SHP77 (cell line): ENCODE results near the gene UNC13C.

Experiments
- DNase-seq, 2 experiments: peaks; one replicate each; lab custom pipeline; 2025; lab: John Stamatoyannopoulos, UW

UNC13C gene

DNA sequence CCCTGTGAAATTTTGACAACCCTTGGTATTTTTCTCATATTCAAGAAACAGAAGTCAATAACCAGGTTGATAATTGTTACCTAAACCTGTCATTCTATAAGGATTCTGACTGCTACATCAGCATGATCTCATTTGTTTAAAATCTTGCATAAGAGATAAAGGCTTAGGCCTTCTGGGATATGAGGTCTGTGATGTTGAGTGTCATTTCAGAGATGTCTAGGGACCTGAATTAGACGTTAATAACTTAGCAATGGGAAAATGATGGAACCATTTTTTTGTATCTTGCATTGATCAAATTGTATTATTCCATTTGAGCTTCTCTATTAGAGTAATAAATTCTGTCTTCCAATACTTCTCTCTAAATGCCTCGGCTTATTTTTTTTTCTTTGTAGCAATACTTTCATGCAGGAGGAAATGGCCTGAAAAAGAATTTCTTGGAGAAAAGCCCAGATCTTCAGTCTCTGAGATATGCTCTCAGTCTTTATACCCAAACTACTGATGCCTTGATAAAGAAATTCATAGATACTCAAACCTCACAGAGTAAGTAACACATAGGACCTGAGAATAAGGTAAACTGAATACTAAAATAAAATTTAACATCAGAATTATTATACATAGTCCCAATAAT is 589.3 kb downstream of the UNC13C start:
- DNase-seq, result no peak

DNA sequence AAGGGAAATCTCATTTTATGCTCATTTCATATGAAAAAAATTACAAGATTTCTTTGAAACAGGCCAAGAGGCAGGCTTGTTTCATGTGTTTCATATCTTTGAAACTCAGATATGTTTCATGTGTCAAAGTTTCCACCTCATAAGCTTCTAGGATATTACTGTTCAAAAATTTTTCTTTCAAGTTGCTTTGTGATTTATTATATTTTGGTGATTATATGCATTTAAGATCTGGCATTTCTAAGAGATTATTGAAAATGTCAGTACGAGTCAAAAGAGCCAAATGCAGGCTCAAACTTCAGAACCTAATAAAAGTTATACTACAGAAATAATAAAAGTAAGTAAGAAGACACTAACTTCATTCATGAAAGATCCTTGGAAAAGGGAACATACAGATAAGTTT is 590.1 kb downstream of the UNC13C start:
- no peak for DNase-seq

- DNase-seq, result no peak
Observed at GRCh38 chr15:54571576-54571975, 593.3 kb downstream of the UNC13C start.

DNA sequence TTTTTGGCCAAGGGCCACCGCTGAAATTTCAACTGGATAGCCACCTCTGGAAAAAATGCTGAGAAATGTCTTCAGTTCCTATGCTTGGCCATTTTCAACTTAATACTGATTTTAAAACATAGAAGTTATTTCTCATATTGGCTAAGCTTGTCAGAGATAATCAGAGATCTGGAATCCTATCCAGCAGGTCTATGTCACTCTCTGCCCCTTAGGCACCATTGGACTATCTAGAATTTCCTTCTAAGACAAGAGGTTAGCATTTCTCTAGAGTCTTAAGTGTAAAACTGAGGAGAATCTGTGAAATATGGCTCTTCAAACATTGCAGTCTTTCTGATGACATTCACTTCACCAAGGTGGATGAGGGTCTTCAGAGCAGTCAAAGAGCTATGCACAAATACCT is 597.3 kb downstream of the UNC13C start:
- DNase-seq, result no peak

GRCh38 chr15:54576298-54576935 is 598.2 kb downstream of the UNC13C start:
- DNase-seq, result no peak

- DNase-seq, result no peak
Observed at GRCh38 chr15:54577476-54578250, 599.4 kb downstream of the UNC13C start.

- no peak for DNase-seq
Observed at GRCh38 chr15:54579855-54580254, 601.6 kb downstream of the UNC13C start.

DNA sequence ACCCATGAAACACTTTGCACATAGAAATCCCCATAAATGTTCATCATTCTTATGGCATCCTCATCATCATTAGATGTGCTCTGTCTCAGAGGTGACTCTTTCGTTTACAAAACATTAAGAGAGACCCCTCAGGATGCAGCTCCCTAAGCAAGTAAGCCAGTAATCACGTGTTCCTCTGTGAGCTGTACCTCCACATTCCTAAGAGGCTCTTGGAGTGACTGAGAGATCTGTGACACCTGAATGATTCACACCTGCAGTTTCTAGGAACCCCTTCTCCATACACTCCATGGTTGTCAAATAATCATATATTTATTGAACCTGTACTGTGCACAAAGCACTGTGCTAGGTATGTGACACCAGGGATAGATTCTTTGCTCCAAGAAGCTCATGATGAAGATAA is 602.4 kb downstream of the UNC13C start:
- DNase-seq, result no peak

DNA sequence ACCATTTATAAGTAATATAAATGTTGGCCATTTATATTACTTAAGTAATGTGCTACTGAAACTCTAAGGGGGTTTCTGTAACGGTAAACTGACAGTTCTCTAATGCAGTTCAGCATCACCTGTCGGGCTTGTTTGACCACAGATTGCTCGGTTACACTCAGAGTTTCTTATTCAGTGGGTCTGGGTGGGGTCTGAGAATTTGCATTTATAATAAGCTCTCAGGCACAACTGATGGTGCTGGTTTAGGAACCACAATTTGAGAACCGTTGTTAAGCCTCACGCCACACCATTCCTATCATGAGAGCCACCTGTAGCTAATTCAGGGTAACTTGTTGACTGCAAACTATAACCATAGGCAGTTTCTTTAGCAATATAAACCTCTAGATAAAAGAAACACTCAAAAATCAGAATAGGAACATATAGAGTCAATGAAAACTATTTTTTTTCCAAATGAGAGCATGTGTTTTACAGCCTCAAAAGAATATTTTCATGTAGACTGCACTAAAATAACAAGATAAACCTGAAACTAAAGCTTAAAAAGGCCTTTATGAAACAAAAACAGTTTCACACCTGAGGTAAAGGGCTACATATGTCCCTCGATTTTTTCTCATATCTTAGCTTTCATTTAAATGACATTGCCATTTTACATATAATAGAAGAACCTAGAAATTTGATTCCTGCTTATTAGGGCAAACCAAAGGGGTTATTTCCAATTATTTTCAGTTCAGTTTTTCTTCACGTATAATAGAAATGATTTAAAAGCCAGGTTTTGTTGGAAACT is 604.8 kb downstream of the UNC13C start:
- DNase-seq, result no peak

- DNase-seq, result no peak
Observed at GRCh38 chr15:54585063-54585462, 606.8 kb downstream of the UNC13C start.

DNA sequence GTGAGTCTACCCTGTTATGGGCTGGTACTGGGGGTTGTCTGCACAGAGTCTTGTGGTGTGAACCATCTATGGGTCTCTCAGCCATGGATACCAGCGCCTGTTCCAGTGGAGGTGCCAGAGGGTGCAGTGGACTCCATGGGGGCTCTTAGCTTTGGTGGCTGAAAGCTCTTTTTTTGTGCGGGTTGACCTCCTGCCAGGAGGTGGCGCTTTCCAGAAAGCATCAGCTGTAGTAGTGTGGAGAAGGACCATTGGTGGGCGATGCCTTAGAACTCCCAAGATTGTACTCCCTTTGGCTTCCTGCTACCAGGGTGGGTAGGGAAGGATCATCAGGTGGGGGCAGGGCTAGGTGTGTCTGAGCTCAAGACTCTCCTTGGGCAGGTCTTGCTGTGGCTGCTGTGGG is 615.9 kb downstream of the UNC13C start:
- no peak for DNase-seq

GRCh38 chr15:54599386-54599785 is 621.1 kb downstream of the UNC13C start:
- no peak for DNase-seq

GRCh38 chr15:54605043-54605442 is 626.8 kb downstream of the UNC13C start:
- no peak for DNase-seq

DNA sequence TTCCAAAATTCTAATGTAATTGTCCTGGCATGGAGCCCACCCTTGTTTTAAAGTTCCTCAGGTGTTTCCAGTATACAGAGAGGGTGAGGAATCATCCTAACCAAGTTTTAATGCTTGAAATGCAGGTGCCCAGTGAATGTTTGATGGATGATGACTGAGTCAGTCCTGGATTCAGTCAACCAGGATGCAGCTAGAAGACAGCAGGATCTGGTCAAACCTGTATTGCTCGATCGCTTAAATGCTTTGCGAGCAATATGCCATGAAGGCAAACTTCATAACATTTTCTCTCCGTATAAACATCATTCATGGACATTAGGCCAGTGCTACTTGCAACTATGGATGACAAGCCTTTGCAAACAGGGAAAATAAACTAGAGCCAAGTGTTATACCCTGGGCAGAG is 627.3 kb downstream of the UNC13C start:
- DNase-seq, result no peak

- DNase-seq, result no peak
Observed at GRCh38 chr15:54608876-54609835, 630.9 kb downstream of the UNC13C start.

DNA sequence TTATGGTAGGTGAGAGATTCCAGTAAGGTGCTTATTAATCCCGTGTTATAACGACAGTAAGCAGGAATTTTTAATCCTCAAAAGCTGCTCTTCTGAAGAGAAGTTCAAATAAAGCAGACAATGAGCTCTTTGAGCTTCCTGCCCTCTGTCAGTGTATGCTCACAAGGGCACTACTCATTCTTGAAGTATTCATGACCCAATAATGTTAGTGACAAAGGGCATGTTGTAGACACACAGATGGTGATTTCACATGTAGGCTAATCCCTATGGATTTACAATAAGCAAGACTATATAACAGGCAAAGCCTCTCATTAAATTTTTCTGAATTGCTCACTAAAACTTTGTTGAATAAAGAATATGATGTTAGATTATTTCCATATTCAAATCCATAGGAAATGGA is 639.9 kb downstream of the UNC13C start:
- no peak for DNase-seq

DNA sequence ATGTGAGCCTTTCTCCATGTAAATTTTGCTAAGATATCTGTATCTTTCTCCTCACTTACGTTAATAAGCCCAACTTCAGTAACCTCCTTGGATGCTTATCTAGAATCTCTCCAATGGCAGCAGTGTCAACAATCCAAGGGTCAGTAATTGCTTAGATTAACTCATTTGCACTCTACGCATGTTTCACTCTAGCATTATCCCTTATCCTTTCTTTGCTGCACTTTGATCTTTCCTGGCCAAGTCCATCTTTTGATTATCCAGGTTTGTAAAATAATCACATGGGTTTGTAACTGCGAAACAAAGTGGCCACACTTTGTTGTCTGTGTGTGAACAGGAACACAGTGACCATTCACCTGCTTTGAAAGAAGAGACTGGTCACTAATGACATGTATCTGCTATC is 640.9 kb downstream of the UNC13C start:
- no peak for DNase-seq

DNA sequence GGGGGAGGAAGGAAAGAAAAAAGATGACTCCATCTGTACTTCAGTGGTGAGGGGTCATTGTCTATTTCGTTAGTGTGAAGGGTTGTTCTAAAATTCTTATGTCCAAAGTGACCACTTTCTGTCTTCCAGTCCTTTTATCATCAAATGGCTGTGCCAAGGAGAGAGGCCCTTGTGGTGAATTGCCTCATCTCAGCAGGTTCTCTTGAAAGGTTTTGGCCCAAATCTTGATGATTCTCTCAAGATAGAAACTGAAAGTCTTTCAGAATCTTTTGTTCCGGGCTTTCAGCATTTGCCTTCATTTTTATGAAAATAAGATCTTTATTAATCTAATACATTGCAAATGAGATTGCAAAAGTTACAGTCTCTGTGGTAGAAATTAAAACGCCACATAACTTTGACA is 642.7 kb downstream of the UNC13C start:
- DNase-seq, result no peak

GRCh38 chr15:54636147-54636546 is 657.9 kb downstream of the UNC13C start:
- DNase-seq, result no peak

GRCh38 chr15:54638666-54639065 is 660.4 kb downstream of the UNC13C start:
- no peak for DNase-seq

- no peak for DNase-seq
Observed at GRCh38 chr15:54640873-54641272, 662.6 kb downstream of the UNC13C start.
